Gastroesophageal sphincter (tissue), 3 donors: ENCODE data around the gene TMEM38A.

Experiments used
- POLR2A ChIP-seq, 2 donors: fragments of 450-650 bp; IDR thresholded peaks; one replicate each; pipeline ENCODE4 v1.6.1; 2017; ENCODE audit warnings: antibody characterized with exemption in 2 of 2, mild to moderate bottlenecking in 2 of 2, moderate library complexity in 1 of 2
- TF ChIP-seq, protein P1 (sequence below), 4 experiments: fragments of 200-600 bp in 2 of 4; fragments of 450-650 bp in 2 of 4; sonication (generic) in 1 of 4; IDR thresholded peaks; one replicate each; pipeline ENCODE4 v1.5.1; 2017 to 2019; ENCODE audit warnings: antibody characterized with exemption in 4 of 4, mild to moderate bottlenecking in 2 of 4, moderate library complexity in 2 of 4

DNA sequence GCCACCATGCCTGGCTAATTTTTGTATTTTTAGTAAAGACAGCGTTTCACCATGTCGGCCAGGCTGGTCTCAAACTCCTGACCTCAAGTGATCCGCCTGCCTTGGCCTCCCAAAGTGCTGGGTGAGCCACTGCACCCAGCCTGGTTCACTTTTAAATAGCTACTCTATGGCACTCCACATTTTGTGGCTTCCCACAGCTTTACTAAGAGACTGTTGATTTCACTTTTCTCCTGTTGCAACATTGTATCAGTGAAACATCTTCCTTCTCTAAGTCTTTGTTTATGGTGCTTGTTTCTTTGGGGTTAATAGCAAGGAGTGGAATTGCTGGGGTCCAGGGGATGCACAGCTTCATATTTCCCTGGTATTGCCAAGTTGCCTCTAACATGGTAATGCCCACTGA is 12.3 kb downstream of the TMEM38A start:
- TF ChIP-seq POLR2A (IDR thresholded peaks at IDR 0.05) = no peak
- TF ChIP-seq, protein P1, sequence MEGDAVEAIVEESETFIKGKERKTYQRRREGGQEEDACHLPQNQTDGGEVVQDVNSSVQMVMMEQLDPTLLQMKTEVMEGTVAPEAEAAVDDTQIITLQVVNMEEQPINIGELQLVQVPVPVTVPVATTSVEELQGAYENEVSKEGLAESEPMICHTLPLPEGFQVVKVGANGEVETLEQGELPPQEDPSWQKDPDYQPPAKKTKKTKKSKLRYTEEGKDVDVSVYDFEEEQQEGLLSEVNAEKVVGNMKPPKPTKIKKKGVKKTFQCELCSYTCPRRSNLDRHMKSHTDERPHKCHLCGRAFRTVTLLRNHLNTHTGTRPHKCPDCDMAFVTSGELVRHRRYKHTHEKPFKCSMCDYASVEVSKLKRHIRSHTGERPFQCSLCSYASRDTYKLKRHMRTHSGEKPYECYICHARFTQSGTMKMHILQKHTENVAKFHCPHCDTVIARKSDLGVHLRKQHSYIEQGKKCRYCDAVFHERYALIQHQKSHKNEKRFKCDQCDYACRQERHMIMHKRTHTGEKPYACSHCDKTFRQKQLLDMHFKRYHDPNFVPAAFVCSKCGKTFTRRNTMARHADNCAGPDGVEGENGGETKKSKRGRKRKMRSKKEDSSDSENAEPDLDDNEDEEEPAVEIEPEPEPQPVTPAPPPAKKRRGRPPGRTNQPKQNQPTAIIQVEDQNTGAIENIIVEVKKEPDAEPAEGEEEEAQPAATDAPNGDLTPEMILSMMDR (IDR thresholded peaks at IDR 0.05) = no peak
